ENCODE results near the gene SLC47A2.

The SLC47A2 gene

GRCh38 chr17:19727501-19728078 is 11.2 kb upstream of the SLC47A2 start:
- DNase-seq = no peak

- no peak for DNase-seq
Observed at GRCh38 chr17:19726631-19727376, 10.4 kb upstream of the SLC47A2 start.

DNA sequence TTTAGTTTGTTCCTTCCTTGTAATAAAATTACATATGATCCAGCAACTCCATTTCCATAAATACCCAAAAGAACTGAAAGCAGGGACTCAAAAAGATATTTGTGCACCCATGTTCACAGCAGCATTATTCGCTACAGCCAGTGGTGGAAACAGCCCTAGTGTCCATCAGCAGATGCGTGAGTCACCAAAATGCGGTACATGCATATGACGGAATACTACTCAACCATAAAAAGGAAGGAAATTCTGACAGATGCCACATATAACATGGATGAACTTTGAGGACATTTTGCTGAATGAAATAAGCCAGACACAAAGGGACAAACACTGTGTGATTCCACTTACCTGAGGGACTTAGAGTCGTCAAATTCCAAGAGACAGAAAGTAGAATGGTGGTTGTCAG is 9.1 kb upstream of the SLC47A2 start:
- DNase-seq = no peak

- DNase-seq = peak; percentile 44
Observed at GRCh38 chr17:19724501-19725420, 8.4 kb upstream of the SLC47A2 start.

- DNase-seq = no peak
Observed at GRCh38 chr17:19723964-19724363, 7.6 kb upstream of the SLC47A2 start.

DNA sequence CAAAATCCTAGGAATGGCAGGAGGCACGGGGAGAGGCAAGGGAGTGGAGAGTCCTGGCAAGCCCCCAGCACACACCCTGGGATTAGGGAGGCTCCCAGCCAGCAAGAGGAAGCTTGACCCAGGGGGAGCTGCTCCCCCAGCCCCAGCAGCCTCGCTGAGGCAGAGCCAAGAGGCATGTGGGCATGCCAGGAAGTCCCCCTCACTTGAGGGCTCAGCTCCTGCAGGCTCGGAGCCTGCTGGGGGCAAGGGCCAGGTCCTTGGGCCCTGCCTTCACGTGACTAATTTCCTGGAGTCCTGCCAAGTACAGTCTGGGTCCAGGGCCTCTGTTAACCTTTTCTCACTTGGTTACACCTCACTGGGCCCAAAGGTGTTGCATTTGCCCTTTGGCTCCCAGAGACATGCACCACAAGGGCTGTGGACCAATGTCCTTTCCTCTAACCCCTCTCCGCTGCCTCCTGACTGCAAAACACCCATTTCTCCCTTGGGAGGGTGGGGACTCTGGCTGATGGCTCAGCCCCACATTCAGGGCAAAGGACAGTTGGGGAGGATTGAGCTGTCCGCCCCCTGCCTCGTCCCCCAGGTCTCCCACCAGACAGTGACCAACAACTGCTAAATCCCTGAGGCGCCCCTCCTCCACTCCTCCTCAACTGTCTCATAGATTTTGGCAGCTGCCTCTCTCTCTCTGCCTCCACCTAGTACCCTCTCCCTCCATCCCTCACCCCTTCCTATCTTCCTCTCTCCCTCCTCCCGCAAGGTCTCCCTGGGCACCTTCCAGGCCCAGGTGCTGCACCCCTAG is 4.4 kb upstream of the SLC47A2 start:
- no peak for DNase-seq

DNA sequence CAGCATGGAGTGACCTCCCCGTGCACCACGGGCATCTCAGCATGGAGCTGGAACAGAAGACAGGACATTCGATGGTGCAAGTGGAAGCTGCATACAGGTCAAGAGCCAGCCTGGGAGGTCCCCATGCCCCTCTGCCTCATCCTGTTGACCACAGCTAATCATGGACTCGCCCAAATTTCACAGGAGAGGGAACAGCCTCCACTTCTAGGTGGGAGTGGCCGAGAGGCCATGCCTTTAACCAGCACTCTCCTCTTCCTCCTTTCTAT is 3.8 kb upstream of the SLC47A2 start:
- no peak for DNase-seq

GRCh38 chr17:19719355-19720209 is 3.2 kb upstream of the SLC47A2 start:
- no peak for DNase-seq

- DNase-seq = no peak
Observed at GRCh38 chr17:19718613-19719354, 2.4 kb upstream of the SLC47A2 start.

DNA sequence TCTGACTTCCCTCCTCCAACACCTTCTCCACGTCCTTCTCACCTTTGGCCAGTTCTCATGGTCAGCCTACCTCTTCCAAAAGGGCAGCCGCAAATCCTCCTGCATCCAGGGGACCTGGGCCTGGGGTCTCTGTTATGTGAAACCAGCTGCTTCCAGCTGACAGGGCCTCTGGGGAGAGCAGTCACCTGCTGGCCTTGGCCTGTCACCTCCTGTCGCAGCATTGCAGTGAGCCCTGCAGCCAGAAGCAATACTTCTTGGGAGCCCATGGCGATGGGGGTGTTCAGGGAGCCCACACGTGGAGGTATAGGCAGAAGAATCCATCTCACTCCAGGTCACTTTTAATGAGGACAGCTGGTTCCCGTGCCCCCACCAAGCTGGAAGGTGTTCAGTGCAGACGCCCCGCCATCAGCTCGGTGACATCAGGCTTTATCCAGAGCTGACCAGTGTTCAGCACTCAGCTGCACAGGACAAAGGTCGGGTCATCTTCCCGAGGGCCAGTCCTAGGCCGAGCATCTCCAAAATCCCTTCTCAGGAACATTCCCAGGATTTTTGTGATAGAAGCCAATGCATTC is 1.7 kb upstream of the SLC47A2 start:
- no peak for DNase-seq

DNA sequence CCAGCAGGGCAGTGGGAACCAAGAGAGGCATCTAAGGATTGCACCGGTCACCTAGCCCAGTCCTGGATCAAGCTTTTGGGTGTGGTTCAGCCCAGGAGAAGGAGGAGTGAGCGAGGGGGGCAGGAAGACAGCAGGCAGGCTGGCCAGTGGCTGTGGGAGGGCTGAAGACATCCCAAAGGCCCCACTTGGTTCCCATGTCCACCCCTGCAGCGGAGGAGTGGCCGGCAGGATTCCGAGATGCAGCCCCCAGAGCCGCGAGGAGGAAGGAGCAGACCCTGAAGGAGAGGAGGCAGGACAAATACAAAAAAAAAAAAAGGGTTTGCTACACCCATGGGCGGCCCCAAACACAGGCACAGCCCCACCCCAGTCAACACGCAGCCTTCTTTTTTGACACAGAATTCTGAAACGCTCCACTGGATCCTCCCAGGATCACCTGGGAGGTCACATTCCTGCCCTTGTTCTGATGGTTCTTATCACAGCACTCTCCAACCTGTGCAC is 1.1 kb upstream of the SLC47A2 start:
- no peak for DNase-seq

DNA sequence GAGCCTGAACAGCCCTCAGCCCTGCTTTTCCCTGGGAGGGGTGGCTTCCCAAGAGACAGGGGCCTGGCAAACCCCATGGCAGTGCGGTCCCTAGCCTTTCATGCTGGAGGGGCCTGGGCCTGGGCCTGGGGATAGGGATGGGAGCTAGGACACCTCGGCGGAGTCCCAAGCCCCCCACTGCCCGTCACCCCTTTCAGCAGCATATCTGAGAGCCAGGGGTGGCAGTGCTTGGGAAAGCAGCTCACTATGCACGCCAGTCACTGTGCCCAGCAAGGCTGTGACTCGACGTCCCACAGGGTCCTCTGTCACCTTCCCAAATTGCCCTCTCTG is 612 bp upstream of the SLC47A2 start:
- DNase-seq = no peak

- DNase-seq = no peak
Observed at GRCh38 chr17:19714542-19715411, 1.6 kb downstream of the SLC47A2 start.

GRCh38 chr17:19713901-19714361 is 2.5 kb downstream of the SLC47A2 start:
- DNase-seq = no peak

- DNase-seq = no peak
Observed at GRCh38 chr17:19713462-19713861, 2.9 kb downstream of the SLC47A2 start.

DNA sequence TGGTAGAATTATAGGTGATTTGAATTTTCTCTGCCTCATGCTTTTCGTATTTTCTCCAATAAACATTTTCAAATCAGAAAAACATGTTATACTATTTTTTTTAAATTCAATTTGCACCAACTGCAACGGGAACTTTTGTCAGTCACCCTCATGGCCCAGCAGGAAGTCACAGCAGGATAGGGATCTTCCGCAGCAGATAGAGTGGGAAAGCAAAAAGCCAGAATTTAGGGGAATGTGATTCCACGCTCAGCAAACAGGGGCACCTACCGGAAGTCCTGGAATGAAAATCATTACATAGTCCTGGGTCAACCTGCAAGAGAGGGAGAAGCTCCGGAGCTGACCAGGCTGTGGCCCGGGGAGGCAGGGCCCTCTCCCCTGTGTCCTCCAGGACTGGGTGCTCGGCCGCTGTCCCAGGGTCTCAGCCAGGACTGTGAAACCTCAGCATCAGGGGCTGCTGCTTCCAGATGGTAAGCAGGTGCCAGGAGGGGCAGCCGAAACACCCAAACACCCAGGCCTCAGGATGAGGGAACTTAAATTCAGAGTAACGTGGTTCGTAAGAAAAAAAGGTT is 3.9 kb downstream of the SLC47A2 start:
- no peak for DNase-seq

DNA sequence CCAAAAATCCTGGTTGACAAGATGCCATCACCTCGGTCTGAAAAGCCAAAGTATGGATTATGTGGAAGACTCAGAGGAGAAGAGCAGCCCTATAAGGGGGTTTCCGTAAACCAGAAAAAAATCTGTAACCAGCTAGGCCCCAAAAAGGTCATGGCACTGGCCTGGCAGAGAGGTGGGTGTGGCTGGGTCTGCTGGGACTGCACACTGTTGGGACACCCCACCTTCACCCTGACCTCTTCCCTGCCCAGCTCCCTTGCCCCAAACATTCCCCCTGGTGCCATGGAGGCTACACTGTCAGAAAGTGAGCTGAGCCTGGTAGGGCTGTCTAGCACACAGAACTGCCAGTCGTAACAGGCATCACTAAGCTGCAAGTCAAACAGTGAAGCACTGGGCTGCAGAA is 6.5 kb downstream of the SLC47A2 start:
- DNase-seq = no peak

GRCh38 chr17:19708431-19709175 is 7.8 kb downstream of the SLC47A2 start:
- DNase-seq = no peak

- no peak for DNase-seq
Observed at GRCh38 chr17:19707728-19708221, 8.6 kb downstream of the SLC47A2 start.

Measured in activated gamma-delta T cell treated with Interleukin-2 at 50 U/mL for 16 hours (primary cell).